Heart right ventricle (tissue), 16 donors: ENCODE data around the gene OLA1. TPM values are rescaled to one million over a fixed set of nuclear protein-coding genes. Genes with fewer than 3 reads are reported as not detected.
"Not testable (repeated sequence)": the region's sequence is repeated elsewhere in the genome, so short reads cannot be mapped to it uniquely, and the experiment has no call there.

Experiments
- ATAC-seq, 8 donors: fragments of 200-7000 bp; cut with Tn5 transposase; one replicate each; pipeline ENCODE4 v1.9.1; 2020; ENCODE audit warnings: mild to moderate bottlenecking in 8 of 8, moderate library complexity in 8 of 8, moderate number of reproducible peaks in 1 of 8
- DNase-seq, 2 donors: peaks; one replicate each; pipeline ENCODE4 v3.0.0-alpha.2; 2020
- H3K27ac ChIP-seq, 10 donors: fragments of 200-600 bp; sonication (generic) in 2 of 10; one replicate each; pipeline versions ENCODE4 v1.5.0 to v1.8.0; 2020 to 2022; ENCODE audit warnings: mild to moderate bottlenecking in 3 of 10
- H3K27me3 ChIP-seq, 7 donors: fragments of 200-600 bp; one replicate each; pipeline ENCODE4 v1.8.0; 2021 to 2022; ENCODE audit warnings: mild to moderate bottlenecking in 2 of 7
- H3K36me3 ChIP-seq, 9 donors: fragments of 200-600 bp; sonication (generic) in 1 of 9; one replicate each; pipeline versions ENCODE4 v1.5.0 to v1.8.0; 2020 to 2022; ENCODE audit warnings: mild to moderate bottlenecking in 2 of 9
- H3K4me1 ChIP-seq, 9 donors: fragments of 200-600 bp; sonication (generic) in 1 of 9; one replicate each; pipeline versions ENCODE4 v1.5.0 to v1.8.0; 2020 to 2022; ENCODE audit warnings: mild to moderate bottlenecking in 4 of 9
- H3K4me3 ChIP-seq, 10 donors: fragments of 200-600 bp; sonication (generic) in 2 of 10; one replicate each; pipeline versions ENCODE4 v1.5.0 to v1.8.0; 2020 to 2022; ENCODE audit warnings: mild to moderate bottlenecking in 7 of 10, moderate library complexity in 2 of 10
- H3K9me3 ChIP-seq, 11 donors: fragments of 200-600 bp in 10 of 11; sonication (generic) in 2 of 11; one replicate each; pipeline versions ENCODE4 v1.5.0 to v1.8.0; 2013 to 2022; ENCODE audit warnings: mild to moderate bottlenecking in 2 of 11, control low read depth in 1 of 11, moderate library complexity in 1 of 11
- WGBS, 2 donors: extraction: QIAGEN DNeasy Blood & Tissue Kit; methylation state at CpG; one replicate each; pipeline ENCODE4 v1.1.7; 2013; ENCODE audit warnings: inconsistent platforms in 1 of 2; 5-methylcytosine and 5-hydroxymethylcytosine counted together
- intact Hi-C, 10 donors: fragments of 100-400 bp; cut with DNase I; formaldehyde crosslinking; loops; one replicate each; pipeline versions ENCODE4 v1.11.1 to v1.14.2; 2022
- polyA plus RNA-seq, 2 donors: library from polyadenylated mRNA; stranded (reverse); fragments of 200-250 nt; gene quantifications; one replicate each; pipeline ENCODE4 v1.2.3, GENCODE V29; 2013
- total RNA-seq, 10 donors: library from RNA; stranded (reverse); fragmentation: NEBNext Ultra II Directional in 3 of 10; extraction: Animal tissue kit (Norgen Biotek cat#: 25700) in 3 of 10; gene quantifications; one replicate each; pipeline versions ENCODE4 v1.2.1 to v1.2.4, GENCODE V29; 2021 to 2023
- TF ChIP-seq, protein P1 (sequence below), 9 donors: fragments of 200-600 bp; sonication (generic) in 2 of 9; IDR thresholded peaks; one replicate each; pipeline versions ENCODE4 v1.5.0 to v1.8.0; 2021 to 2022; ENCODE audit warnings: antibody characterized with exemption in 9 of 9, mild to moderate bottlenecking in 5 of 9, moderate library complexity in 1 of 9
- donor health status: Arrhythmogenic right ventricular cardiomyopathy.
- donor health status: ischemic (EF 13 %, LVEDD 7.1; RV severe dilation, severe dysfunction).
- donor health status: healthy with polysubstance abuse.
- donor health status: DM: no; HTN: yes; CAD: no.
- donor health status: DM: no; HTN: no; CAD: no.
- donor health status: ischemic (EF 25% LVEDD 6.9; RV normal size, moderate dysfunction).
- donor health status: ischemic (EF 25% LVEDD 5.7; RV mildly dilated, moderate dysfunction).
- donor health status: healthy.
- donor health status: DM: yes; HTN: yes; CAD: no.
- donor health status: Ischemic cardiomyopathy.
- donor health status: ischemic (EF 35%, LVEDD 5.7; RV mildly dilated, moderate dysfunction).
- donor health status: nonischemic (EF 11% LVEDD 7.7; RV severe dilation, severe dysfunction).
- donor health status: DM: yes; HTN: yes; CAD: no.
- donor health status: PGD.
- donor health status: ischemic (EF 29% LVEDD 5.4; RV normal size, mild dysfunction).
- donor health status: nonischemic (EF 23%, LVEDD 6.1; RV moderate dilation, normal function).

OLA1 gene
- total and polyA plus RNA-seq, 12 donors, result 23.7 to 85.2 (median 73.3) TPM

- Histone ChIP-seq H3K27ac (no peak overlapping the region), H3K4me1 (peaks cover 0 to 27% (median 20%) of the 10 kb centered on the region in 9 donors), H3K4me3 (peak overlapping the region in 1 of 10 donors; percentile 73), H3K9me3 (no peaks in the 10 kb centered on the region), H3K27me3 (no peaks in the 10 kb centered on the region), H3K36me3 (peaks cover 0 to 39% (median 0%) of the 10 kb centered on the region in 9 donors)
- no peak for DNase-seq
- intact Hi-C loops, result loop anchor here in 1 of 10 donors (10.0 kb wide), 1 partner anchor 88 kb away; the partner anchor contains the start of gene SP9
- TF ChIP-seq, protein P1, sequence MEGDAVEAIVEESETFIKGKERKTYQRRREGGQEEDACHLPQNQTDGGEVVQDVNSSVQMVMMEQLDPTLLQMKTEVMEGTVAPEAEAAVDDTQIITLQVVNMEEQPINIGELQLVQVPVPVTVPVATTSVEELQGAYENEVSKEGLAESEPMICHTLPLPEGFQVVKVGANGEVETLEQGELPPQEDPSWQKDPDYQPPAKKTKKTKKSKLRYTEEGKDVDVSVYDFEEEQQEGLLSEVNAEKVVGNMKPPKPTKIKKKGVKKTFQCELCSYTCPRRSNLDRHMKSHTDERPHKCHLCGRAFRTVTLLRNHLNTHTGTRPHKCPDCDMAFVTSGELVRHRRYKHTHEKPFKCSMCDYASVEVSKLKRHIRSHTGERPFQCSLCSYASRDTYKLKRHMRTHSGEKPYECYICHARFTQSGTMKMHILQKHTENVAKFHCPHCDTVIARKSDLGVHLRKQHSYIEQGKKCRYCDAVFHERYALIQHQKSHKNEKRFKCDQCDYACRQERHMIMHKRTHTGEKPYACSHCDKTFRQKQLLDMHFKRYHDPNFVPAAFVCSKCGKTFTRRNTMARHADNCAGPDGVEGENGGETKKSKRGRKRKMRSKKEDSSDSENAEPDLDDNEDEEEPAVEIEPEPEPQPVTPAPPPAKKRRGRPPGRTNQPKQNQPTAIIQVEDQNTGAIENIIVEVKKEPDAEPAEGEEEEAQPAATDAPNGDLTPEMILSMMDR (IDR thresholded peaks at IDR 0.05), result no peak
- 95 to 96% methylated on average over 18 of the region's 18 CpGs for WGBS, 2 donors
- ATAC-seq, result no peak
These were observed 1.4 kb downstream of the OLA1 start for GRCh38 chr2:174246944-174247381.

DNA sequence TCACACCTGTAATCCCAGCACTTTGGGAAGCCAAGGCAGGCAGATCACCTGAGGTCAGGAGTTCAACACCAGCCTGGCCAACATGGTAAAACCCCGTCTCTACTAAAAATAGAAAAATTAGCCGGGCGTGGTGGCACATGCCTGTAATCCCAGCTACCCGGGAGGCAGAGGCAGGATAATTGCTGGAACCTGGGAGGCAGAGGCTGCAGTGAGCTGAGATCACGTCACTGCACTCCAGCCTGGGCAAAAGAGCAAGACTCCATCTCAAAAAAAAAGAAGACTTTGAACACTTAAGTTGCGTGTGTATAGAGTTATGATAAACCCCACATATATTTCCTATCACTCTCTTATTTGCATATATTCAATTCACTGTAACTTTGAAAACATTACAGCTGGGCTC is 2.7 kb downstream of the OLA1 start:
- DNase-seq, ATAC-seq, H3K9me3 ChIP-seq, H3K27ac ChIP-seq, H3K4me3 ChIP-seq, H3K27me3 ChIP-seq: not testable (repeated sequence)
- Histone ChIP-seq H3K36me3 (peaks cover 0 to 43% (median 0%) of the 10 kb centered on the region in 9 donors), H3K4me1 (peaks cover 0 to 27% (median 20%) of the 10 kb centered on the region in 9 donors)
- 76 to 85% methylated on average over 6 of the region's 6 CpGs for WGBS, 2 donors
- intact Hi-C loops, result loop anchor here in 1 of 10 donors (10.0 kb wide), 1 partner anchor 89 kb away; the partner anchor contains the start of gene SP9

DNA sequence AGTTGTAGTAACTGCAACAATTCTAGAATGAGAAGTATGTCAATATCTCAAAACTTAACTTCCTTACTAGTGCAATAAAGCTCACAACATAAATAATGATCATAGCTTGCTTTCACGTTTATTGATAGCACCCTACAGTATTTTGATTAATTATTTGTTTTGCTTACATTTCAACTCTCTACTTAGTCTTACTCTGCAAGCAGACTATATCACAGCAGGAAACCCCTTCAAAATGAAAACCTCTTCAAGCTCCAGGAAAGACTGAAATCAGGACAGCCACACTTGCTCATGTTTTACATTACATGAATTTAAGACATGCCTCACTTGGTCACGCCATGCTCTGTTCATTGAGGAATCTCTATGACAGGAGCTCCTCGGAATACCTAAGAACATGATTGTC is 3.3 kb downstream of the OLA1 start:
- ATAC-seq (no peak), DNase-seq (no peak)
- Histone ChIP-seq H3K36me3 (peaks cover 0 to 43% (median 0%) of the 10 kb centered on the region in 9 donors), H3K27ac (no peak overlapping the region), H3K4me1 (peaks cover 0 to 27% (median 20%) of the 10 kb centered on the region in 9 donors), H3K27me3 (no peaks in the 10 kb centered on the region), H3K9me3 (no peaks in the 10 kb centered on the region), H3K4me3 (no peak overlapping the region)
- TF ChIP-seq, protein P1 (IDR thresholded peaks at IDR 0.05), result no peak
- intact Hi-C loops, result loop anchor here in 1 of 10 donors (10.0 kb wide), 1 partner anchor 90 kb away; the partner anchor contains the start of gene SP9
- 95 to 97% methylated on average over 3 of the region's 3 CpGs for WGBS, 2 donors

DNA sequence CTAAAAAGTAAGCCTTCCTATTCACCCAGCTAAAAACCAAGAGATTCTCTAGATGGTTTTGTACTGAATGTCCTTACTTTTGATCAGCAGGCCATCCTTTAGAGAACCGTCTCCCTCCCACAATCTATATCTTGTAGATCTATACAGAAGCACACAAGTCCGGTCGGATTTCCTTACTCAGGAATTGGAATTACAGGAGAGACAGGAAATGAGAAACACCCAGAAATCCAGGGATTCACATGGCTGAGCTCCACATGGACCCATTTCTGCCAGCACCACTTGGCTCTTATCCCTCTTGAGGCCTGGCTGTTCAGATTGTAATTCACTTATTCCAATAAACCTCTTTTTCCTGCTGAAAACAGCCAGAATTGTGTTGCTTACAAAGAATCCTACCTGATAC is 4.5 kb downstream of the OLA1 start:
- peaks cover 0 to 22% (median 16%) of the 10 kb centered on the region in 9 donors for H3K4me1 ChIP-seq
- intact Hi-C loops, result loop anchor here in 1 of 10 donors (10.0 kb wide), 1 partner anchor 91 kb away; the partner anchor contains the start of gene SP9
- no peak for DNase-seq
- H3K9me3 ChIP-seq, result no peaks in the 10 kb centered on the region
- no peak overlapping the region for H3K4me3 ChIP-seq
- H3K27ac ChIP-seq, result no peak overlapping the region
- TF ChIP-seq, protein P1 (IDR thresholded peaks at IDR 0.05), result no peak
- no peaks in the 10 kb centered on the region for H3K27me3 ChIP-seq
- 70 to 79% methylated on average over 3 of the region's 3 CpGs for WGBS, 2 donors
- ATAC-seq, result no peak
- peaks cover 0 to 43% (median 0%) of the 10 kb centered on the region in 9 donors for H3K36me3 ChIP-seq

DNA sequence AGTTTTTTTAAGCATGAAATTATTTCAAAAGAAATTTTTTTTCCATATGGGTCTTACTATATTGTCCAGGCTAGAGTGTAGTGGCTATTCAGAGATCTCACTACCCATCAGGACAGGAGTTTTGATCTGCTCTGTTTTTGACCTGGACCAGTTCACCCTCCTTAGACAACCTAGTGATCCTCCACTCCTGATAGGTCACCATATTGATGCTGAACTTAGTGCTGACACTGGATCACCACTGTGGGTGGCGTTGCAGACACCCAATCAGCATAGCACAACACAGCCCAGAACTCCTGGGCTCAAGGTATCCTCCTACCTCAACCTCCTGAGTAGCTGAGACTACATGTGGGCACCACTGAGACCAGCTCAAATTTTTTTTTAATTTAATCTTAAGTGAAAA is 8.2 kb downstream of the OLA1 start:
- intact Hi-C loops, result loop anchor here in 1 of 10 donors (10.0 kb wide), 1 partner anchor 95 kb away; the partner anchor contains the start of gene SP9
- no peaks in the 10 kb centered on the region for H3K9me3 ChIP-seq
- no peaks in the 10 kb centered on the region for H3K27me3 ChIP-seq
- peaks cover 0 to 31% (median 0%) of the 10 kb centered on the region in 9 donors for H3K36me3 ChIP-seq
- H3K4me1 ChIP-seq, result peaks cover 0 to 8% (median 0%) of the 10 kb centered on the region in 9 donors
- DNase-seq (no peak), ATAC-seq (no peak)
- H3K4me3 ChIP-seq, result no peak overlapping the region
- TF ChIP-seq, protein P1 (IDR thresholded peaks at IDR 0.05), result no peak
- 96 to 98% methylated on average over 1 of the region's 1 CpG for WGBS, 2 donors
- no peak overlapping the region for H3K27ac ChIP-seq
